CD4-positive, alpha-beta T cell (primary cell): ENCODE data around the gene SFMBT1. TPM values are rescaled to one million over a fixed set of nuclear protein-coding genes. Genes with fewer than 3 reads are reported as not detected.

Source experiments
- ATAC-seq: fragments of 200-7000 bp; cut with Tn5 transposase; one replicate; pipeline ENCODE4 v1.10.0; 2022; ENCODE audit warnings: mild to moderate bottlenecking; ENCODE audit not compliant: poor library complexity
- CTCF ChIA-PET: fragments of 350-600 bp; sonication (Branson Sonifier 250); formaldehyde crosslinking; loops from one replicate; lab custom pipeline; 2021; ENCODE audit warnings: antibody characterized with exemption, inconsistent platforms; lab: Charles Lee
- POLR2A ChIA-PET: fragments of 350-600 bp; sonication (Branson Sonifier 250); formaldehyde crosslinking; loops from one replicate; lab custom pipeline; 2021; ENCODE audit warnings: antibody characterized with exemption, inconsistent platforms; lab: Charles Lee
- DNase-seq, 14 experiments: peaks; one replicate each; pipeline ENCODE4 v3.0.0-alpha.2; 2013 to 2020; ENCODE audit warnings: mixed read lengths in 2 of 14
- H3K27ac ChIP-seq, 2 donors: one replicate each; pipeline versions ENCODE4 v1.5.1 to v1.7.0; 2013; ENCODE audit warnings: low read length in 2 of 2, low read depth in 1 of 2, mild to moderate bottlenecking in 1 of 2
- H3K27me3 ChIP-seq, 2 experiments: 1 replicate in 1 of 2; 2 replicates in 1 of 2; pipeline versions ENCODE4 v1.6.1 to v1.7.0; 2013; ENCODE audit warnings: low read length in 2 of 2, control low read depth in 1 of 2, mild to moderate bottlenecking in 1 of 2, moderate library complexity in 1 of 2; ENCODE audit not compliant: insufficient read depth in 2 of 2, control insufficient read depth in 1 of 2
- H3K36me3 ChIP-seq: one replicate; pipeline ENCODE4 v1.6.1; 2013; ENCODE audit warnings: low read length, control low read depth; ENCODE audit not compliant: insufficient read depth
- H3K4me1 ChIP-seq: one replicate; pipeline ENCODE4 v1.6.1; 2013; ENCODE audit warnings: low read length, control low read depth; ENCODE audit not compliant: insufficient read depth
- H3K4me3 ChIP-seq: one replicate; pipeline ENCODE4 v1.5.1; 2013; ENCODE audit warnings: mild to moderate bottlenecking, low read length, moderate library complexity
- H3K9me3 ChIP-seq, 2 experiments: 1 replicate in 1 of 2; 2 replicates in 1 of 2; pipeline versions ENCODE4 v1.6.1 to v1.7.0; 2013; ENCODE audit warnings: low read length in 2 of 2, mild to moderate bottlenecking in 2 of 2, control low read depth in 1 of 2, moderate library complexity in 1 of 2; ENCODE audit not compliant: control insufficient read depth in 1 of 2, insufficient read depth in 1 of 2
- H3K27ac Mint-ChIP-seq: one replicate; pipeline ENCODE4 v1.8.0; 2020; ENCODE audit warnings: mixed read lengths
- H3K27me3 Mint-ChIP-seq: one replicate; pipeline ENCODE4 v1.8.0; 2021; ENCODE audit warnings: mixed read lengths
- H3K36me3 Mint-ChIP-seq: one replicate; pipeline ENCODE4 v1.8.0; 2021; ENCODE audit warnings: low read depth, mixed read lengths
- H3K4me1 Mint-ChIP-seq: one replicate; pipeline ENCODE4 v1.8.0; 2021; ENCODE audit warnings: low read depth, mixed read lengths
- H3K4me3 Mint-ChIP-seq: one replicate; pipeline ENCODE4 v1.8.0; 2020; ENCODE audit warnings: mild to moderate bottlenecking, mixed read lengths
- H3K9me3 Mint-ChIP-seq: one replicate; pipeline ENCODE4 v1.8.0; 2020; ENCODE audit warnings: mixed read lengths
- CTCF ChIP-seq: fragments of 200-600 bp; IDR thresholded peaks from one replicate; pipeline ENCODE4 v1.8.0; 2022; ENCODE audit warnings: antibody characterized with exemption, mild to moderate bottlenecking
- intact Hi-C, 2 experiments: fragments of 100-400 bp; cut with DNase I in 1 of 2; cut with micrococcal nuclease in 1 of 2; formaldehyde crosslinking; loops; one replicate each; pipeline versions ENCODE4 v1.15.1 to v1.9.0; 2023 to 2025; cut with DNase I, micrococcal nuclease
- total RNA-seq, 174 experiments: library from RNA in 2 of 174; stranded (reverse) in 2 of 174; gene quantifications; one replicate each; pipeline ENCODE4 v1.2.3 and lab custom pipeline; 2021 to 2026

The SFMBT1 gene
- total RNA-seq, 2 experiments from 2014 or later: 54.3 to 55.9 TPM

- CTCF ChIA-PET: no interaction called here
- intact Hi-C loops: no loop called here
- H3K9me3 ChIP-seq: no peaks in the 10 kb centered on the region
Observed at GRCh38 chr3:52887166-52887565, 158.7 kb downstream of the SFMBT1 start.

GRCh38 chr3:52886049-52886730, 159.7 kb downstream of the SFMBT1 start:
- Mint-ChIP-seq H3K27ac (no peak overlapping the region), H3K4me1 (peaks cover 21% of the 10 kb centered on the region), H3K4me3 (no peak overlapping the region), H3K27me3 (no peaks in the 10 kb centered on the region), H3K9me3 (no peaks in the 10 kb centered on the region), H3K36me3 (peaks cover 43% of the 10 kb centered on the region)
- CTCF ChIA-PET: no interaction called here
- ATAC-seq (no peak), DNase-seq (no peak)
- H3K27ac ChIP-seq: no peak overlapping the region
- POLR2A ChIA-PET: no interaction called here
- no peak for TF ChIP-seq CTCF
- peaks cover 13% of the 10 kb centered on the region for H3K4me1 ChIP-seq
- peaks cover 18% of the 10 kb centered on the region for H3K36me3 ChIP-seq
- H3K9me3 ChIP-seq: no peaks in the 10 kb centered on the region
- intact Hi-C loops: no loop called here
- H3K27me3 ChIP-seq: no peaks in the 10 kb centered on the region
- no peak overlapping the region for H3K4me3 ChIP-seq

More at GRCh38 chr3:52887166-52887565, 158.7 kb downstream of the SFMBT1 start:
- no peak for DNase-seq
- Mint-ChIP-seq H3K27me3 (no peaks in the 10 kb centered on the region), H3K4me3 (no peak overlapping the region), H3K36me3 (peaks cover 38% of the 10 kb centered on the region), H3K9me3 (no peaks in the 10 kb centered on the region), H3K27ac (no peak overlapping the region), H3K4me1 (peaks cover 30% of the 10 kb centered on the region)
- Histone ChIP-seq H3K4me3 (no peak overlapping the region), H3K27me3 (no peaks in the 10 kb centered on the region), H3K27ac (no peak overlapping the region), H3K36me3 (peaks cover 17% of the 10 kb centered on the region), H3K4me1 (peaks cover 23% of the 10 kb centered on the region)
- TF ChIP-seq CTCF: no peak
- POLR2A ChIA-PET: no interaction called here
- no peak for ATAC-seq

GRCh38 chr3:52882377-52882776, 163.5 kb downstream of the SFMBT1 start:
- H3K9me3 ChIP-seq: no peaks in the 10 kb centered on the region
- ATAC-seq (no peak), DNase-seq (no peak)
- no peaks in the 10 kb centered on the region for H3K27me3 Mint-ChIP-seq
- H3K36me3 ChIP-seq: peaks cover 16% of the 10 kb centered on the region
- POLR2A ChIA-PET: no interaction called here
- no peak for TF ChIP-seq CTCF
- CTCF ChIA-PET: no interaction called here
- H3K4me1 Mint-ChIP-seq: peaks cover 4% of the 10 kb centered on the region
- peaks cover 49% of the 10 kb centered on the region for H3K36me3 Mint-ChIP-seq
- no peak overlapping the region for H3K4me3 ChIP-seq
- no peak overlapping the region for H3K27ac ChIP-seq
- H3K4me1 ChIP-seq: peaks cover 2% of the 10 kb centered on the region
- no peak overlapping the region for H3K4me3 Mint-ChIP-seq
- intact Hi-C loops: no loop called here
- H3K27me3 ChIP-seq: no peaks in the 10 kb centered on the region
- no peaks in the 10 kb centered on the region for H3K9me3 Mint-ChIP-seq
- no peak overlapping the region for H3K27ac Mint-ChIP-seq
